Suppressor macrophage treated with lipopolysaccharide for 4 hours (primary cell): ENCODE measurements around the gene RPUSD4.

ENCODE experiments used
- DNase-seq: peaks from one replicate; pipeline ENCODE4 v3.0.0-alpha.2; 2020

Gene RPUSD4

DNA sequence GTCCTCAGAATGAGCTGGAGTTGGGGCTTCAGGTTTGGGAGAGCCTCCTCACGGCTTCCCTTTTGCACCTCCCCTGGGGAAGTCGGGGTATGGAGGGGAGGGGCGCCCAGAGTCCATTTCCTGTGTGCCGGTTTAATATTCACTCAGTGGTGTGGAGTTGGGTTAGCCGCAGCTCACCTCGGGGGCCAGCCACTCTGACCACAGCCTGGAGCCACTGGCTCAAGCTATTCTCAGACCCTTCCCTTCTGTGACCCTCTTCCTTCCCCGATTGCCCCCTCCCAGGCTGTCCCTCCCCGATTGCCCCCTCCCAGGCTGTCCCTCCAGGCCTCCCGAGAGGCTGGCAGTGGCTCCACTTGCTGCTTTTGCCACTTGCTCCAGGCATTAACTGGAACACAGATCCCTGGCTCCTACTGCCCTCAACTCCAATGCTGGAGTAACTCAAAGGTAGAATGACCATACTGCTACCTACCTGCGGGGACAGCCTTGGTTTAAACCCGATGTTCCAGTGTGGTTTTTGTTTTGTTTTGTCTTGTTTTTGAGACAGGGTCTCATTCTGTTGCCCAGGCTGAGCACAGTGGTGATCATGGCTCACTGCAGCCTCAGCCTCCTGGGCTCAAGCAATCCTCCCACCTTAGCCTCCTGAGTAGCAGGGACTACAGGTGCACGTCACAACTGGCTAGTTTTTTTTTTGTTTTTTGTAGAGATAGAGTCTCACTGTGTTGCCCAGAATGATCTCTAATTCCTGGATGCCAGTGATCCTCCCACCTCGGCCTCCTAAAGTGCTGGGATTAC lies 29.3 kb downstream of the RPUSD4 start:
- DNase-seq = no peak

GRCh38 chr11:126176853-126177470 lies 34.5 kb downstream of the RPUSD4 start:
- no peak for DNase-seq

GRCh38 chr11:126175393-126175792 lies 36.1 kb downstream of the RPUSD4 start:
- DNase-seq = no peak

GRCh38 chr11:126174816-126175215 lies 36.6 kb downstream of the RPUSD4 start:
- DNase-seq = no peak

DNA sequence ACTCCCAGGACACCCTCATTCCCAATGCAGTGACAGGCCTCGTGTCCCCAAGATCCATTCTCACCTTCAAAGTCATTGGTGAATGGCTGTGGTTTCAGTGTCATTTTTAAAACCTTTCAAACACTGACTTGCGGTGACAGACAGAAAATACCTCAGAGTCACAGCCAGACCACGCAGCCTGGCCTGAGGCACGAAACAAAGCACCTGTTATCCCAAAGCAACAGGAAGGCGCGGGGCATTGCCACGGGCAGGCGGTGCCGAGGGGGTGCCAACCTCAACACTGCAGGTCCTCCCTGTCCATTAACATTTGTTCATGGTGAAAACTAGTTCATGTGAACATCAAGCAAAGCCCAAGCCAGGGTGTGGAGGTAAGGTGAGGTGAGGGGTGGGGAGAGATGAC lies 38.2 kb downstream of the RPUSD4 start:
- DNase-seq = no peak

DNA sequence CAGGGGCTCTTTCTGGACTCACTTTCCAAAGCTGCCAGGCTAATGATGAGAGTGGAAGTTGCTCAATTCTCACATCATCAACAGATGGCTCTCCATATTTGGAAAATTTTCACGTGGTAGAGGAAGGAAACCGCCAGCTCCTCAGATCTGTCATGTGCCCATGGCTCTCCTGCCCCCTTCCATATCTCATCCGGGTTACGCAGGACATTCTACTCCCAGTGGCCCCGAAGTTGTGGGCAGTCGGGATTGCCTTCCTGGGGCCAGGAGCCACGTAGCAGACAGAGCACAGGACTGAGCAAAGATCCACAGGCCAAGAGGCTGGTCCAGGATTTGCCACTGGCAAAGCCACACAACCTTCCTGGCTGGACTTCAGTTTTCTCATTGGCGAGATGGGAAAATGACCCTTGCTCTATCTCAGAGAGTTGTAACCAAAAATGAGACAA lies 38.8 kb downstream of the RPUSD4 start:
- DNase-seq = peak; percentile 62

GRCh38 chr11:126169291-126169690 lies 42.2 kb downstream of the RPUSD4 start:
- DNase-seq = no peak

DNA sequence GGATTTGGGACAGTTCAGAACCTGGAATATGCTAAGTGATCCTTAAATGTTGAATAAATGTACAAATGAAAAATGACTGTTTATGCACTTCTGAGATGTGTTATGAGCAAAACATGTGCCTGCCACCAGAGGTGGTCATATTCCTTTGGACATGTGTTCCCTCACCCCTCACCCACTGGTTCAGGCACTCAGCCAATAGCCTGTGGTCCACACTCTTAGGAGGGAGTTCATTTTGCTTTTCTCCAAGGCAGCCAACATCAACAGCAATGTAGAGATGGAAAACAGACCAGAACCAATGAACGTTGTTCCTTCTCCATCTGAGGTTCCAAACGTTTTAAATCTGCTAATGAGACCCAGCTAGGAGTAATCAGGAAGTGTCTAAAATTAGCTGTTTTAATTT lies 44.0 kb downstream of the RPUSD4 start:
- DNase-seq = no peak

- no peak for DNase-seq
Observed at GRCh38 chr11:126166413-126166812, 45.0 kb downstream of the RPUSD4 start.

- no peak for DNase-seq
Observed at GRCh38 chr11:126165757-126166156, 45.7 kb downstream of the RPUSD4 start.

GRCh38 chr11:126165311-126165720 lies 46.1 kb downstream of the RPUSD4 start:
- DNase-seq = no peak

DNA sequence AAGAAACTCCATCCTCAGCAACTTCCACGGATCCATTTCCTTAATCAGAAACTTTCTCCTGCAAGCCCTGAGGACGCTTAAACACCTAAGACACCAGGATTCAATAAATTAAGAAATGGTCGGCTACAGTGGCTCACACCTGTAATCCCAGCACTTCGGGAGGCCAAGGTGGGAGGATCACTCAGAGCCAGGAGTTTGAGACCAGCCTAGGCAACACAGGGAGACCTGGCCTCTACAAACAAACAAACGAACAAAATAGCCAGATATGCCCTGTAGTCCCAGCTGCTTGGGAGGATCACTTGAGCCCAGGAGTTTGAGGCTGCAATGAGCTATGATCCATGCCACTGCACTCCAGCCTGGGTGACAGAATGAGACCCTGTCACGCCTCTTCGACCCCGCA lies 46.7 kb downstream of the RPUSD4 start:
- no peak for DNase-seq

- DNase-seq = no peak
Observed at GRCh38 chr11:126163779-126164178, 47.7 kb downstream of the RPUSD4 start.

DNA sequence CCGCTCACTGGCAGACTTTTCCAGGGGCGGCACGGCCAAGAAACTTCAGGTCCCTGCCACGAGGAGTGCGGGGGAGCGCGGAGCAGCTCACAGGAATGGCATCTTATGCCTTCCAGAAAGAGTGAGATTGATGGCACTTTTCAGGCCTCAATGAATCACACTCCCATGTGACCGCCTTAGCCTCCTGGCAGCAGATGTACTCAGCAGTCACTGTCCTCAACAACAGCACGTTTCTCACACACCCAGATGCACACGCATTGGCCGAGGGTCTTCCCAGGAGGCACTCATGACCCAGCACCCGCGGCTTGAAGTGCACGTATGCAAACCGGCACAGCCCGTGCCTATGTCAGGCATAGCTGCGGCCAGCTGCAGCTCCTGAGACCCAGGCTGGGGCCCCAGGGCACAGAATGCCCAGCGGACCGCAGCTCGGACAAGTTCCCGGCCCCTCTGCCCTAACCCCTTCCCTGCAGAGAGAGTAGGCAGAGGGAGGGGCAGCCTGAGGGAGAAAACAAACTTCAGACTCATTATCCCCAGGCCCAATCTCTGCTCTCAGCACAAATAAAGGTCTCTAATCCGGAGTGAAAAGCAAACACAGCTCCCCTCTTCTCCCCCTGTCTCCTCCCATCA lies 48.3 kb downstream of the RPUSD4 start:
- DNase-seq = no peak

DNA sequence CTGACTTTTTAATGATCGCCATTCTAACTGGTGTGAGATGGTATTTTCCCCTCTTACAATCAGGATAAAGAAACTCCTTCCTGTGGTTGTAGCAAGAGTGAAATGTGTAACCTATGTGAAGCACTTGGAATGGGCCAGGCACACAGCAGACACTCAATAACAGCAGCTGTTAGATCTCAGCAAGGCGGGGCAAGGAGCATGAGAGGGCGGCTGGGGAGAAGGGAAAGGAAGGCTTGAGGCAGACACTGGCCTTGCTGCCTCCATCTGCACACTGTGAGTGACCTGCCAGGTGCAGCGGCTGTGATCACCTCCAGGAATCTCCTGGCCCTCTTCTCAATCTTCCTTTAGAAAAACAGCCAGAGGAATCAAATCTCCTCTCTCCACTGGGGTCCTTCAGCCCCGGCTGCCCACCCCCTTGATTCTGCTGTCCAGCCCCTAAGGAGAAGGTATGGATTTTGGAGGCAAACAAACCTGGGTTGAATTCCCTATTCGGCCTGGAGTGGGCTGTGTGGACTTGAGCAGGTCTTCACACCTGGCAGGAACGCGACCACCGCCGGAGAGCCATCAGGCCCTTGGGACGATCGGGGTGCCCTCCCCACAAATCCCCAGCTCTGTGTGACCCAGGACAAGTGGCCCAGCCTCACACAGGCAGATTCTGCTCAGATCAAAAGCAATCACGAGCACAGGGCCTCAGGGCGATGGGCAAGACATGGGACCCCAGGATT lies 49.0 kb downstream of the RPUSD4 start:
- no peak for DNase-seq

DNA sequence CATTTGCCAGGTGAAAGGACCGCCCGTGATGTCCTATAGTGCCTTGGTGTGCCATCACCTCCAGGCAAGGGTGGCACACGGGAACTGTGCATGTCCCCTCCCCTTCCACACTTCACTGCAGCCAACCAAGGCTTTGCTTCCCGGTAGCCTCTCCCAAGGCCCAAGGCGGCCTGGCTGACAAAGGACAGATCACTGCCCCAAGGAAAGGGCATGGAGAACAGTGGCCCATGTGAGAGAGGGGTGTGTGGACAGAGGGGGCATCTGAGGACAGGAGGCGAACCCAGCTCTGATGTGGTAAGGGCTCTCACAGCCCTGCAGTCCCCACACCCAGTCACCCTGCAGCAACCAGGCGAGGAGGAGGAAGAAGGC lies 50.4 kb downstream of the RPUSD4 start:
- no peak for DNase-seq

DNA sequence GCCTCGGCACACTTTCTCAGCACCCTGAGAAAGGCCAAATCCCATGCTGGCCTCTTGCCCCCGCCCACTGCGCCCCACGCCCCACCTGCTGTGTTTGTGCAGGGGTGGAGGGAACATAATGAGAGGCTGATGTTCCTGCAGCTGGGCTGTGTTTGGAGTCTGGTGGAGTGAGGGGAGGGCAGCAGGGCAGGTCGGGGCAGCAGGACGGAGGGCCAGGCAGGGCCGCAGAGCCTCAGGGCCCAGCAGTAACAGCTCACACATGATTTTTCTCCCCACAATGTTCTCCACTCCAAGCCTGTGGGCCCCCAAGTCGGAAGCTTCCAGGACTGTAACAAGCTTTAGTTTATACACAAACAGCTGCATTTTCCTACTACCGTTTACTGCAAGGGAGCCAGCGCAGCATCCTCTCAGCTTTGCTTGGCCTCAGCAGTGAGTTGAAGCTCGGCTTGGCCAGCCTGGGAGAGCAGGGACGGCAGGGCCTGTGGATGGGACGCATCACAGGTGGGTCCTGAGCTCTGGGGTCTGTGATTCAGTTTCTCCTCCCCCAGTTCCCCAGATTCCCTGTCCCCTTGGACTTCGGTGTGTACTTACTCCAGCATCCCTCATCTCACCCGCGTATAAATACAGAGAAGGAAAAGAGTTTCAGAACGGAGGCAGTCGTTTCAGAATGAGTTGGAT lies 51.0 kb downstream of the RPUSD4 start:
- DNase-seq = no peak

GRCh38 chr11:126159719-126160344 lies 51.6 kb downstream of the RPUSD4 start:
- DNase-seq = no peak

DNA sequence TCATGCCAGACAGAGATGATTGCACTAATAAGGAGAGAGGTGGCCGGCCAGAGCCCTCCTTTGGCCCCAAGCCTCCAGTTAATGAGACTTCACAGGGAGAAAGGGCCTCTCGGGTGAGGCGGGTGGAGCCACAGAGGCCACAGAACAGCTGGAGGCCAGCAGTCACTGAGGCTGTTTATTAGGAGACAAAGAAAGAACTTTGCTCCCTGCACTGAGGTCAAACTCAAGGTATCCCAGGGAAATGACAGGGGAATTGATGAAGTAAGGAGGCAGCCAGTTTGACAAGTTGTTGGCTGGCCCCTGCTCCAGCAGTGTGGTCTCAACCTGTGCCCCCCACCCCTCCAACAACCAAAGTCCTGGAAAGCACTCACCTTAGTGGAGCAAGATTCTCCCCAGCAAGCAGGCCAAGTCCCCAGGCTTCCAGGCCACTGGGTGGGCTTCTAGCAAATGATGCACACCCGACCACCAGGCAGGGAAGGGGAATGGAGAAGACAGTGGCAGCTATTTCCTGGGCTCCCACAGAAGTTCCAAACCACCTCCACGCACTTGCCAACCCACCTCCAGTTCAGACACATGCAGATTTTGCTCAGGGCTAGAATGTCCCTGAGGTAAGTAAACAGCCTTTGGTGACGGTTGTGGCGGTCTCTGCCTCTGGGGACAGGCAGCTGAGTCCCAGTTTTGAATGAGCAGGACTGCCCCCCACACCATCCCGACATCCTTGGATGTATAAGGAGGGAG lies 53.2 kb downstream of the RPUSD4 start:
- DNase-seq = no peak

DNA sequence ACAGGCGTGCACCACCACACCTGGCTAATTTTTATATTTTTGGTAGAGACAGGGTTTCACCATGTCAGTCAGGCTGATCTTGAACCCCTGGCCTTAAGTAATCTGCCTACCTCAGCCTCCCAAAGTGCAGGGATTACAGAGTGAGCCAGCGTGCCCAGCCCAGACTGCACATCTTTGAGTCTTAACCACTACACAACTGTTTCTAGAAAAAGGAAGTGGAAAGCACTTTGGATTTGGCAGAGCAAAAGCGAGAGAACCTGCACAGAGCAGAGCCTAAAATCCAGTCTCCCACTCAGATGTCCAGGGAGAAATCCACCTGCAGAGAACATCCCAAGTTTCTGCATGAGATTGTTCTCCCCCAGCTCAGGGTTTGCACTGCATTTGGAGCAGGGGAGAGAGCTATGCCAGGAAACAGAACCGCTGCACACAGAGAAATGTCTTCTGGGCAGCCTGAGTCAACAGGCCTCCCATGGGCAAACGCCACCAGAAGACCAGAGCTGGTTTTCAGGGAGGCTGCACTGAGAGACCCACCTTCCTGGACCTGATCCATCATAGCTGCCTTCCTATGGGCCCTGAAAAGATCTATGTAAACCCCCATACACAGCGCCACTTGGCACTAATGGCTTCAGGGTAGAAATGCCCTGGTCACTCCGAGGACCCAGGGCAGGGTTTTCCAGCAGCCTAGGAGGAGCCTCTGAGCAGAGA lies 54.0 kb downstream of the RPUSD4 start:
- DNase-seq = no peak

DNA sequence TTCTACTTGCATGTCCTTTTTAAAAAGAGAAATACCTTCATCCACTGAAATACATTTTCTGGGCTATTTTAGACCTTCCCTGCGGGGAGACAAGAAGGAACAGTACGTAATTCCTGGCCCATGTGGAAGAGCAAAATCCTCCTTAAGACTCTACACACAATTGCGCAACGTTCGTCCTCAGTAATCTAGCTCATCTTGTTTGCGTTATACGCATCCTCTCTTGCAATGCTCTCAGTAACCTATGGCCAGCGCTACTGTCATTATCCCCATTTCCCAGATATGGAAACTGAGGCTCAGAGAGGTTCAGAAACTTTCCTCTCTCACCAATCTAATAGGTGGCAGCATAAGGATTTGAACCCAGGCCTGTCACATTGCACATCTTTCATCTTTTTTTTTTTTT lies 54.6 kb downstream of the RPUSD4 start:
- DNase-seq = no peak
